HepG2 (cell line): ENCODE data around the gene TMC8. TPM values are rescaled to one million over a fixed set of nuclear protein-coding genes. Genes with fewer than 3 reads are reported as not detected.

Experiments used
- BCL3 ChIP-seq: sonication (generic); formaldehyde crosslinking; IDR thresholded peaks from 2 replicates; pipeline ENCODE4 v1.5.1; 2020; ENCODE audit warnings: mild to moderate bottlenecking, missing genetic modification reagents, moderate library complexity
- CHD2 ChIP-seq: IDR thresholded peaks from 2 replicates; pipeline ENCODE4 v1.6.1; 2011; ENCODE audit warnings: low read depth, low read length, improper control_type of control experiment
- DMTF1 ChIP-seq: sonication (generic); formaldehyde crosslinking; IDR thresholded peaks from 2 replicates; pipeline ENCODE4 v1.4.0; 2020; ENCODE audit warnings: mild to moderate bottlenecking, missing genetic modification reagents
- DR1 ChIP-seq: sonication (generic); formaldehyde crosslinking; IDR thresholded peaks from 2 replicates; pipeline ENCODE4 v1.8.0; 2021; ENCODE audit warnings: mild to moderate bottlenecking, missing genetic modification reagents, inconsistent platforms
- MIER3 ChIP-seq: IDR thresholded peaks from 2 replicates; pipeline ENCODE4 v1.6.1; 2016; ENCODE audit warnings: missing compliant biosample characterization, borderline replicate concordance
- RAD21 ChIP-seq: fragments of 450-650 bp; formaldehyde crosslinking; IDR thresholded peaks from 2 replicates; pipeline ENCODE4 v1.5.0; 2020; ENCODE audit warnings: mild to moderate bottlenecking
- SRY ChIP-seq: sonication (generic); formaldehyde crosslinking; IDR thresholded peaks from 2 replicates; pipeline ENCODE4 v1.8.0; 2022; ENCODE audit warnings: mild to moderate bottlenecking, missing genetic modification reagents
- TARDBP ChIP-seq: sonication (generic); formaldehyde crosslinking; IDR thresholded peaks from 2 replicates; pipeline ENCODE4 v1.8.0; 2022; ENCODE audit warnings: mild to moderate bottlenecking, missing genetic modification reagents
- TEAD3 ChIP-seq: optimal IDR thresholded peaks from 2 replicates; pipeline ENCODE3; 2016; ENCODE audit warnings: borderline replicate concordance
- ZHX2 ChIP-seq, 2 experiments: sonication (generic) in 1 of 2; formaldehyde crosslinking in 1 of 2; IDR thresholded peaks; 2 replicates each; pipeline versions ENCODE4 v1.6.1 to v1.9.0; 2014 to 2022; ENCODE audit warnings: antibody characterized with exemption in 1 of 2, borderline replicate concordance in 1 of 2, inconsistent platforms in 1 of 2, low read depth in 1 of 2, missing genetic modification reagents in 1 of 2
- ZNF687 ChIP-seq: sonication (generic); formaldehyde crosslinking; IDR thresholded peaks from 2 replicates; pipeline ENCODE4 v1.5.1; 2020; ENCODE audit warnings: mild to moderate bottlenecking, missing genetic modification reagents, moderate library complexity
- ZNF746 ChIP-seq: sonication (generic); formaldehyde crosslinking; IDR thresholded peaks from 2 replicates; pipeline ENCODE4 v1.8.0; 2022; ENCODE audit warnings: mild to moderate bottlenecking, missing genetic modification reagents
- ZNF768 ChIP-seq: sonication (generic); formaldehyde crosslinking; IDR thresholded peaks from 2 replicates; pipeline ENCODE4 v1.4.0; 2020; ENCODE audit warnings: missing genetic modification reagents
- ZNF773 ChIP-seq: sonication (generic); formaldehyde crosslinking; IDR thresholded peaks from 2 replicates; pipeline ENCODE4 v1.4.0; 2020; ENCODE audit warnings: missing genetic modification reagents, borderline replicate concordance
- ZNF788 ChIP-seq: sonication (generic); formaldehyde crosslinking; IDR thresholded peaks from 2 replicates; pipeline ENCODE4 v1.5.0; 2020; ENCODE audit warnings: mild to moderate bottlenecking, missing genetic modification reagents, borderline replicate concordance
- ZNF83 ChIP-seq: sonication (generic); formaldehyde crosslinking; IDR thresholded peaks from 2 replicates; pipeline ENCODE4 v1.4.0; 2020; ENCODE audit warnings: missing genetic modification reagents, mild to moderate bottlenecking, borderline replicate concordance
- polyA plus RNA-seq, 8 experiments: library from polyadenylated mRNA; depleted of rRNA in 3 of 8; stranded (reverse) in 7 of 8; unstranded in 1 of 8; fragments of >200 nt; fragmentation: Illumina TruSeq in 4 of 8; extraction: Trizol in 4 of 8; gene quantifications; 2 replicates each; pipeline versions ENCODE4 v1.2.1 to v1.2.3, GENCODE V29; 2011 to 2016; ENCODE audit warnings: low read depth in 4 of 8, missing spikeins in 1 of 8, mixed read lengths in 1 of 8; ENCODE audit not compliant: insufficient read depth in 1 of 8
- total RNA-seq, 5 experiments: library from RNA; depleted of rRNA; stranded (reverse); fragments of >200 nt; fragmentation: Illumina TruSeq; extraction: Trizol; gene quantifications; 2 replicates each; pipeline ENCODE4 v1.2.3, GENCODE V29; 2016; ENCODE audit warnings: low read depth in 1 of 5

Gene TMC8
- total and polyA plus RNA-seq, 2 of the 13 experiments (the other 11 are each of a cell fraction or from before 2014, with no cell fraction given) = 0.53 to 7.8 TPM

- TF ChIP-seq CHD2 (no peak), BCL3 (CRISPR knock-in tag) (peak; percentile 54; the same call in 1 of the 2 replicates), TARDBP (CRISPR knock-in tag) (0 out of 2 replicates have a peak, but pooled peaks have one; percentile 22), ZNF773 (no peak), RAD21 (CRISPR knock-in tag) (peak; percentile 67), ZNF83 (CRISPR knock-in tag) (no peak), DR1 (no peak), TEAD3 (CRISPR knock-in tag) (peak; percentile 24), SRY (CRISPR knock-in tag) (0 out of 2 replicates have a peak, but pooled peaks have one; percentile 28), ZNF788 (CRISPR knock-in tag) (no peak), ZHX2 (IDR thresholded peaks at IDR 0.05; ENCODE audit: low read depth) (peak; percentile 53; the same call in 1 of the 2 replicates), ZHX2 (CRISPR knock-in tag; IDR thresholded peaks at IDR 0.05; ENCODE audit: borderline replicate concordance) (no peak), ZNF687 (peak; percentile 60), MIER3 (no peak), DMTF1 (CRISPR knock-in tag) (no peak), ZNF746 (no peak), ZNF768 (CRISPR knock-in tag) (peak; percentile 36; the same call in 1 of the 2 replicates)
Observed at GRCh38 chr17:78176548-78177025, 46.0 kb downstream of the TMC8 start (continued).
